Stimulated activated naive CD8-positive, alpha-beta T cell treated with anti-CD3 and anti-CD28 coated beads, Interleukin-15, Interleukin-2, amounts not matched to agents 100 U/mL and 50 U/mL, for 24 hours (primary cell): ENCODE data around the gene FOXN1.

ENCODE experiments used
- ATAC-seq: fragments of 150-1000 bp; cut with Tn5 transposase; one replicate; pipeline ENCODE4 v1.10.0; 2021
- DNase-seq: peaks from one replicate; pipeline ENCODE4 v3.0.0; 2021

Gene FOXN1

DNA sequence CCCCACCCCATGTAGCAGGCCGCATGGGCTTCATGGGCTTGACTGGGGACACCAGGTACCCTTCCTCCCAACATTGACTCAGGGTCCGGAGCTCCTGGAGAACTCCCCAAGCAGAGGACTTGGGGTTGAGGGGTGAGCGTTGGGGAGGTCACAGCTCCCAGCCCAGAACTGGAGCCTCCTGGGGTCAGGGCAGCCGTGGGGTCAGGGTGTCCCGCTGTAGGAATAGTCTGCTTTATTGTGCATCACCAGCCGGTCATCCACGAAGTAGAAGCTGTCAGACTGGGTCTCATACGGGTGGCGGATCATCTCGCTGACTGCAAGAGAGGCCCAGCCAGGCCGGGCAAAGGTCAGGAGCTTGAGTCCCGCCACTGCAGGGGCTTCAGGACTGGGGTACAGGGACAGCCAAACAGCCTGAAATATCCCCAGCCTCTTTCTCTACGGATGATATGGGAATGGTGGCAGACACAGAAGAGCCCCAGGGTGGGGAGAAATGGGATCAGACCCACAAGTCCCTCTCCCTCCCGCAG lies 41.0 kb downstream of the FOXN1 start:
- ATAC-seq (no peak), DNase-seq (no peak)

DNA sequence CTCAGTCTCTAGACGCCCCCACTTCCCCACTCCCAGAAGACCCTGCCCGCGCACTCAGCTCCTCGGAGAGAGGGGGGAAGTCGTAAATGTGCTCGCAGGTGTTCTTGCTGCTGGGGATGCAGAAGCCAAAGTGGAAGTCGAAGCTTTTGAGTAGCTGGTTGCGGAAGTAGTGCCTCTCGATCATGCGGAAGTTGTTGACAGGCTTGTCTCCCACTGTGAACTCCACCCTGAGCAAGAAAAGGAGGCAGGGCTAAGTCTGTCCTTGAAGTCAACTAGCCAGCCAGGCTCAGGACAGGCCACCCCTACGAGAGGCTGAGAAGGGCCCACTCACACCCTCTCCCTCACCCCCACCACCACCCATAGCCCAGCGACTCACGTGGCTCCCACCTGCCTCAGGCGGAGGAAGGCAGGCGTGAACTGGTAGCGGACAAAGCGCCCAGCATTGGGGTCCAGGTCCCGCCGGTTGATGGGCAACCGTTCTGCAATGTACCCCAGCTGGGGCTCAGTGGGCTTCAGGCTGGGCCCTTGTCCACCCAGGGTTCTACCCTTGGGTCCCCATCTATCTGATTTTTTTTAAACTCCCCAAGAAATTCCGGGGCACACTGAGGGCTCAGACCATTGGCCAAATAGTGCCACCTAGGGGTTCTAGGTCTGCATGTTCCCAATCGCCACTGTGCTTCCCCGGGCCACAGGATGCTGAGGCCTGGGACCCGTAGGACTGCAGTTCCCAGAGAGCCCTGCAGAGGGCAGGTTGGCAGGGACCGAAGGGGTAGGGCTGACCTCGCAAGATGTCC lies 41.7 kb downstream of the FOXN1 start:
- DNase-seq = peak; percentile 86

DNA sequence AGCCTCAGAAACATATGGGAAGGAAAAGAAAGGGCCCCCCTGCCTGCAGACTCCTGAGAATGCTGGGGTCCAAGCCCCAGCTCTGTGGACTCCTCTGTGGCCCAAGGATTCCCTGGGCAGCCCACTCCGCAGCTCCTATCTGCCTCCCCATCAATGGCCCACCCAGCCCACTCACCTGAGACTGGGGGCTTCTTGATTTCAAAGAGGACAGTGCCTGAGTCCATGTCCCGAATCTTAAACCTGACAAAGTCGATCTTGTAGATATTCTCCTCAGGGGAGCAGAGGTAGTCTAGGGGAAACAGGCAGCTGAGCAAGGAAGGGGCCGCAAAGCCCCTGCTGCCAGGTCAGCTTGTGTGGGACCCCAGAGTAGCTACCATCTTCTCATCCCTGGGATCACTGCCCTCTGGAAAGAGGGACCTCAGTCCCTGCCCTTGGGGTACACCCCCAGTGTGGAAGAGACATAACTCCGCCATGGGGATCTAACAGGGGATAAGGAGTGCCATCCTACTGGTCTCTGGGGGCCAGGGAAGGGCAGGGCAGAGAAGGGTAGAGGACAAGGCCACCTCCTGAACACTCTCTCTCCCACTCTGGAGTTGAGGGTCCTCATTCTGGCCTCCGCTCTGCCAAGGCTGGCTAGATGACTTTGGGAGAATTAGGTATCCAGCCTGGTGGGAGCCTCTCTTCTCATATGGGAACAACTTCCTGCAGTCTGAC lies 42.4 kb downstream of the FOXN1 start:
- ATAC-seq (no peak), DNase-seq (no peak)

More for the DNA sequence above, 41.7 kb downstream of the FOXN1 start:
- ATAC-seq = peak; percentile 45

GRCh38 chr17:28549236-28550132 lies 43.3 kb downstream of the FOXN1 start:
- ATAC-seq = peak; percentile 59
- DNase-seq = peak; percentile 60

- ATAC-seq (no peak), DNase-seq (no peak)
These were observed 44.7 kb downstream of the FOXN1 start for GRCh38 chr17:28550858-28551257.

DNA sequence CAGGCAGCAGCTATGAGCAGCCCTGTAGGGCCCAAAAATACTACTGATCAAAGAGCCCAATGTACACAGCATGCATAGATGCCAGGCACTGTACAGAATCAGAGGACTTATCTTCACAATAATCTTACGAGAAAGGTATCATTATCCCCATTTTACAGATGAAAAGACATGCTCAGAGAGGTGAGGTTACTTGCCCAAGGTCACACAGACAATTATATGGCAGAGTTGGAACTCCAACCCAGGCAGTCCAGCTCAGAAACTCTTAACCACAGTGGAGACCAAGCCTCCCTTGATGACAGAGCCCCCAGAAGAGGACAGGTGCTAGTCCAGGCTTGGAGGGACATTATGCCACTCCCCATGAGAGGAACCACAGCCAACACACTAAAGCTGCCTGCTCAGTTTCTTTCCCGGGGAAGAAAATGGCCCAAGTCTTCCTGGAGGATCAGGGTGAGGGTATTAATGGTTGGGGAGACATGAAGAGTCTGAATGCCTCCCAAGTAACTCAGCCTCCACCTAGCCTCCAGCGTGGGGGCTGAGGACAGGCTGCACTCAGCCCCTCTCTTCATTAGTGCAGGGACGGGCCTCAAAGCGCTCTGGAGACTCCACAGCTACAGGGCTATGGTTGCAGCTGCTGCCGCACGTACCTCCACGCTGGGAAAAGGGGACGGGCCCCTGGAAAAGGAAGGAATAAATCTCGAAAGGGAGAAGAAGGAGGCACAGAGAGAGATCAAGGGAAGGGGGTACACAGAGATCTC lies 45.5 kb downstream of the FOXN1 start:
- ATAC-seq (no peak), DNase-seq (no peak)

- DNase-seq (peak; percentile 88), ATAC-seq (peak; percentile 85)
These were observed 46.2 kb downstream of the FOXN1 start, which contains the start of gene UNC119 for GRCh38 chr17:28552176-28552999. UNC119 (minus strand) TSS chr17:28552624; CDS start chr17:28552557, 67 bp downstream.

GRCh38 chr17:28553000-28553505 lies 46.9 kb downstream of the FOXN1 start:
- ATAC-seq (no peak), DNase-seq (no peak)

GRCh38 chr17:28554565-28554964 lies 48.4 kb downstream of the FOXN1 start:
- DNase-seq = no peak

GRCh38 chr17:28555022-28555421 lies 48.9 kb downstream of the FOXN1 start:
- ATAC-seq = no peak
- DNase-seq = no peak

More at GRCh38 chr17:28554565-28554964, 48.4 kb downstream of the FOXN1 start:
- no peak for ATAC-seq

DNA sequence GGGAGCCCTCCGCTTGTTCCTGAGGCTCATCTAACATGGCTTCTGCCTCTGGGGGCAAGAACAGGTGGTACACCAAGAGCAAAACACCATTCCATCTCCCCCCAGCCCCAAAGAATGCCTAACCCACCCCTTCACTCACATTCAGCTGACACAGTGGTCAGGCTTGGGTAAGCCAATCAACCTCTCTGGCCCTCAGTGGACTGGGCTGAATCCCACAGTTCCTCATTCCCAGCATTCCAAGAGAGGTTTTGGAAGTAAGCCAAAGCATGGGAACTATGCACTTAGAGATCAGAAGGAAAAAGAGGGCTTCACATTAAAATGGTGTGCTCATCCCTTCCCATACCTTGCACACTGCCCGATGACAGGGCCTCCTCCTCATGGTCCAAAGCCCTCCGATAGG lies 57.3 kb downstream of the FOXN1 start:
- no peak for ATAC-seq
- no peak for DNase-seq

DNA sequence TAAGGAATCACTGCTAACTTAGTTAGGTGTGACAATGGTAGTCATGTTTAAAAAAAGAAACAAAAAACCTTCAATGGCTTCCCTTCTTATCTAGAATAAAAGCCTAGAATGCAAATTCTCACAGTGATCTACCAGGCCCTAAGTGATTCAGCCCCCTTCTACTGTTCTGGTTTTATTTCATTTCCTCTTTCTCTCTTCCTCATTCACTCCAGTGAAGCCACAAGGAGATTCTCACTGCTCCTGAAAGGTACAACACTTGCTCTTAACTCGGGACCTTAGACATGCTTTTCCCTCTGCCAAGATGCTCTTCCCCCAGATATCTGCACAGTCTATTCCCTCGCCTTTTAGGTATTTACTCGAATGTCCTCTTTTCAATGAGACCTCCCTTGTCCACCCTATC lies 61.5 kb downstream of the FOXN1 start:
- DNase-seq (no peak), ATAC-seq (no peak)

DNA sequence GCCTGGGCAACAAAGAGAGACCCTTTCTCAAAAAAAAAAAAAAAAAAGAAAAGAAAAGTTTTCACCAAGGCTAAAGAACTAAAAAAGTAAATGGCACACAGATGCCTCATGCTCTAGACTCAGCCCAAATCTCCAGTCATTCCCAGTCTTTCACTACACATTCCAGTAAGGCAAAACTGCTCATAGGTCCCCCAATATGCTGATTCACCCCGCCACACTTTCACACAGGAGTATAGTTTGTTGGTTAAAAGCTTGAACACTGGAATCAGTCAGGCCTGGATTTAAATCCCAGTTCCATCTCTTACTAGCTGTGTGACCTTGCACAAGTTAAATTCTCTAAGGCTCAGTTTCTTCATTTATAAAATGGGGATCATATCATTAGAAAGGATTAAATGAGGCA lies 63.3 kb downstream of the FOXN1 start:
- ATAC-seq (no peak), DNase-seq (no peak)

DNA sequence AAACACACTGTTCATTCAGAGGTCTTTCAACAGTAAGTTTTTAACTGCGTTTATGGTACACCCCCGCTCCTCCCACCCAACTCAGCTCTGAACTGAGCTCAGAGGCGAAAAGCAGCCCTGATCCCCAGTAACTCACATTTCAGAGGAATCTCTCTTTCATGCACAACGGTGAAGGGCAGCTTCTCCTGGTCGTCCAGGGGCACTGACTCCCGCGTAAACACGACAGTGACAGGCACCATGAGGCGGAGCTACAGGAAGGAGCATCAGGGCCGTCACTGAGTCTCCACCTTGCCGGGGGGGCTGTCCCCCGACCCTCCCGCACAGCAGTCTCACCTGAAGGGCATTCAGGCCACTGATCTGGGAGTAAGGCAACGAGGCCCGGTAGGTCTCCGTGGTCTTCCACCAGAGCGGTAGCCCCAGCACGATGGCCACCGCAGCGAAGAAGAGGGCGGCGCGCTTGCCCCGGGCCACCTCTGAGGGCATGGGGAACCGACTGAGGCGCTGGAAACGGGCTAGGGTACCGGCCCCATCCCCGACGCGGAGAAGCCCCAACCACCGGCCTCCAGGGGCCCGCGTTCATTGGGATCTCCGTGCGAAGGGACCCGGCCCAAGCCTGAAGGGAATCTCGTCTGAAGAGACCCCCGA lies 64.7 kb downstream of the FOXN1 start:
- ATAC-seq (peak; percentile 42), DNase-seq (peak; percentile 62)

- DNase-seq (peak; percentile 95), ATAC-seq (peak; percentile 98)
These were observed 65.4 kb downstream of the FOXN1 start, which contains the start of gene PIGS for GRCh38 chr17:28571361-28572122. PIGS (minus strand) TSS chr17:28571524; CDS start chr17:28571496, 28 bp downstream.

- ATAC-seq (no peak), DNase-seq (no peak)
These were observed 66.3 kb downstream of the FOXN1 start for GRCh38 chr17:28572259-28573039.

GRCh38 chr17:28573040-28573380 lies 66.9 kb downstream of the FOXN1 start:
- DNase-seq (no peak), ATAC-seq (no peak)

DNA sequence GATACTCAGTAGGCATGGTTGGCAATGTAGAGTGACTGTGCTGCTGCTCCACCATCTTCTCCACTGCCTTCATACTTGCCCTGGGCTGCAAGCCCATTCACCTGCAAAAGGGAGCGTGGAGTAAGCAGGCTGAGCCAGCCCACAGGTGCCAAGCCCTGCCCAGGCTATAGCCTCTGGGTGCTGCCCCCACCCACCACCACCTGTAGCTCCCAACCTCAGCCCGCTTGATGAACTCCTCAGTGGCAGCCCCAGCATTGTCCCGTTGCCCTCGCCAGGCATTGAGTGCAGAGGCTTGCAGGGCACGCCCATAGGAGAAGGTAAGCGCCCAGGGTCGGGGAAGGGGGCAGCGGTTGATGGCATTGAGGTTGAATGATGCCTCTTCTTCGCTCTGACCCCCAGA lies 67.4 kb downstream of the FOXN1 start:
- ATAC-seq = no peak
- DNase-seq = no peak
